H9 (cell line): Measurements from ENCODE around the gene XIRP2. TPM values are rescaled to one million over a fixed set of nuclear protein-coding genes. Genes with fewer than 3 reads are reported as not detected.

Experiments used
- DNase-seq: peaks from one replicate; pipeline ENCODE4 v3.0.0-alpha.2; 2017
- H2AFZ ChIP-seq: one replicate; pipeline ENCODE4 v1.6.1; 2013; ENCODE audit warnings: mild to moderate bottlenecking, low read length, control low read depth, moderate library complexity
- H2AK5ac ChIP-seq: 2 replicates; pipeline ENCODE4 v1.6.1; 2013; ENCODE audit warnings: low read length, control low read depth, mixed read lengths; ENCODE audit not compliant: insufficient read length
- H2BK120ac ChIP-seq: one replicate; pipeline ENCODE4 v1.6.1; 2013; ENCODE audit warnings: low read depth, mild to moderate bottlenecking, low read length, control low read depth, inconsistent platforms; ENCODE audit not compliant: poor library complexity, severe bottlenecking
- H2BK12ac ChIP-seq: 2 replicates; pipeline ENCODE4 v1.6.1; 2013; ENCODE audit warnings: low read length, control low read depth, mixed read lengths, low read depth; ENCODE audit not compliant: insufficient read length
- H2BK15ac ChIP-seq: 2 replicates; pipeline ENCODE4 v1.6.1; 2013; ENCODE audit warnings: low read depth, low read length, control low read depth
- H2BK20ac ChIP-seq: one replicate; pipeline ENCODE4 v1.6.1; 2013; ENCODE audit warnings: low read depth, mild to moderate bottlenecking, low read length, control low read depth, inconsistent platforms; ENCODE audit not compliant: poor library complexity, severe bottlenecking
- H2BK5ac ChIP-seq: 2 replicates; pipeline ENCODE4 v1.6.1; 2013; ENCODE audit warnings: low read length, control low read depth, mixed read lengths; ENCODE audit not compliant: insufficient read length
- H3K14ac ChIP-seq: 2 replicates; pipeline ENCODE4 v1.6.1; 2013; ENCODE audit warnings: low read length, control low read depth; ENCODE audit not compliant: insufficient read depth
- H3K18ac ChIP-seq: 2 replicates; pipeline ENCODE4 v1.6.1; 2013; ENCODE audit warnings: low read depth, mild to moderate bottlenecking, mixed read lengths, low read length, control low read depth; ENCODE audit not compliant: insufficient read length
- H3K23ac ChIP-seq: 2 replicates; pipeline ENCODE4 v1.6.1; 2013; ENCODE audit warnings: low read length, control low read depth, mixed read lengths, low read depth; ENCODE audit not compliant: insufficient read length
- H3K23me2 ChIP-seq: 2 replicates; pipeline ENCODE4 v1.6.1; 2013; ENCODE audit warnings: low read depth, mild to moderate bottlenecking, mixed read lengths, low read length, control low read depth; ENCODE audit not compliant: insufficient read length, poor library complexity, severe bottlenecking
- H3K27ac ChIP-seq: 2 replicates; pipeline ENCODE4 v1.5.1; 2013; ENCODE audit warnings: low read length, control low read depth, mixed read lengths, low read depth; ENCODE audit not compliant: insufficient read length
- H3K27me3 ChIP-seq: 2 replicates; pipeline ENCODE4 v1.6.1; 2013; ENCODE audit warnings: low read length, control low read depth, inconsistent platforms; ENCODE audit not compliant: insufficient read depth
- H3K4ac ChIP-seq: 2 replicates; pipeline ENCODE4 v1.6.1; 2013; ENCODE audit warnings: low read depth, mild to moderate bottlenecking, control low read depth, inconsistent platforms, low read length, moderate library complexity
- H3K4me1 ChIP-seq: 2 replicates; pipeline ENCODE4 v1.6.1; 2013; ENCODE audit warnings: low read length, control low read depth, inconsistent platforms; ENCODE audit not compliant: insufficient read depth
- H3K4me2 ChIP-seq: 2 replicates; pipeline ENCODE4 v1.6.1; 2013; ENCODE audit warnings: low read length, control low read depth, mixed read lengths; ENCODE audit not compliant: insufficient read length, insufficient read depth
- H3K56ac ChIP-seq: 2 replicates; pipeline ENCODE4 v1.6.1; 2013; ENCODE audit warnings: low read depth, mild to moderate bottlenecking, mixed read lengths, low read length, control low read depth; ENCODE audit not compliant: insufficient read length
- H3K79me1 ChIP-seq: 2 replicates; pipeline ENCODE4 v1.6.1; 2013; ENCODE audit warnings: low read depth, mild to moderate bottlenecking, moderate library complexity, low read length, control low read depth, inconsistent platforms; ENCODE audit not compliant: insufficient read depth, poor library complexity, severe bottlenecking
- H3K79me2 ChIP-seq: 2 replicates; pipeline ENCODE4 v1.6.1; 2013; ENCODE audit warnings: low read length, control low read depth, inconsistent platforms; ENCODE audit not compliant: insufficient read depth
- H3K9ac ChIP-seq: 2 replicates; pipeline ENCODE4 v1.6.1; 2013; ENCODE audit warnings: low read length, control low read depth, mixed read lengths; ENCODE audit not compliant: insufficient read length; ENCODE audit errors: extremely low read depth
- H3K9me3 ChIP-seq: one replicate; pipeline ENCODE4 v1.6.1; 2013; ENCODE audit warnings: low read depth, low read length, inconsistent platforms; ENCODE audit not compliant: control insufficient read depth
- H3T11ph ChIP-seq: one replicate; pipeline ENCODE4 v1.6.1; 2013; ENCODE audit warnings: mild to moderate bottlenecking, low read length, control low read depth, inconsistent platforms
- H4K20me1 ChIP-seq: one replicate; pipeline ENCODE4 v1.6.1; 2013; ENCODE audit not compliant: control insufficient read depth, insufficient read length, insufficient read depth
- H4K5ac ChIP-seq: 2 replicates; pipeline ENCODE4 v1.6.1; 2013; ENCODE audit warnings: low read depth, mild to moderate bottlenecking, mixed read lengths, low read length, control low read depth; ENCODE audit not compliant: insufficient read length
- H4K8ac ChIP-seq: replicated peaks from 2 replicates; pipeline ENCODE4 v1.6.1; 2013; ENCODE audit warnings: low read length, control low read depth, mixed read lengths, low read depth; ENCODE audit not compliant: insufficient read length
- H4K91ac ChIP-seq: 2 replicates; pipeline ENCODE4 v1.6.1; 2013; ENCODE audit warnings: low read depth, mild to moderate bottlenecking, moderate library complexity, mixed read lengths, low read length, control low read depth; ENCODE audit not compliant: insufficient read length
- H3K27ac Mint-ChIP-seq, 3 experiments: 2 replicates in 2 of 3; 3 replicates in 1 of 3; pipeline ENCODE4 v1.8.0; 2020 to 2021; ENCODE audit warnings: mixed read lengths in 3 of 3, mild to moderate bottlenecking in 1 of 3, moderate library complexity in 1 of 3
- H3K27me3 Mint-ChIP-seq: 2 replicates; pipeline ENCODE4 v1.8.0; 2021; ENCODE audit warnings: low read depth, mild to moderate bottlenecking, moderate library complexity, mixed read lengths
- H3K36me3 Mint-ChIP-seq, 3 experiments: 2 replicates in 2 of 3; 3 replicates in 1 of 3; pipeline ENCODE4 v1.8.0; 2020 to 2021; ENCODE audit warnings: low read depth in 3 of 3, mixed read lengths in 3 of 3; ENCODE audit not compliant: insufficient read depth in 1 of 3
- H3K4me1 Mint-ChIP-seq, 2 experiments: 2 replicates each; pipeline ENCODE4 v1.8.0; 2020; ENCODE audit warnings: mixed read lengths in 2 of 2
- H3K4me3 Mint-ChIP-seq, 2 experiments: 2 replicates in 1 of 2; 3 replicates in 1 of 2; pipeline ENCODE4 v1.8.0; 2020 to 2021; ENCODE audit warnings: mild to moderate bottlenecking in 2 of 2, mixed read lengths in 2 of 2, moderate library complexity in 1 of 2
- H3K9me3 Mint-ChIP-seq, 2 experiments: 2 replicates in 1 of 2; 3 replicates in 1 of 2; pipeline ENCODE4 v1.8.0; 2020; ENCODE audit warnings: mild to moderate bottlenecking in 2 of 2, mixed read lengths in 2 of 2, moderate library complexity in 1 of 2
- CTCF ChIP-seq: fragments of 200-600 bp; sonication (generic); conservative IDR thresholded peaks from 3 replicates; pipeline ENCODE4 v1.8.0; 2021; ENCODE audit warnings: antibody characterized with exemption, mild to moderate bottlenecking
- WGBS: extraction: QIAGEN DNeasy Blood & Tissue Kit; methylation state at CpG from one replicate; pipeline ENCODE4 v1.1.7; 2013; ENCODE audit warnings: missing lambda C conversion rate, low lambda C conversion rate, mixed read lengths; ENCODE audit not compliant: insufficient read length; ENCODE audit errors: extremely low coverage; 5-methylcytosine and 5-hydroxymethylcytosine counted together
- total RNA-seq: library from RNA; stranded (reverse); gene quantifications from 2 replicates; pipeline ENCODE4 v1.2.1, GENCODE V29; 2021

XIRP2 gene
- total RNA-seq, 1 experiment from 2014 or later, result 0.07 TPM

- Histone ChIP-seq H2BK20ac (no peak overlapping the region), H2BK15ac (no peak overlapping the region), H3K4ac (no peak overlapping the region), H2AFZ (no peak overlapping the region), H3K27ac (no peak overlapping the region), H2BK5ac (no peak overlapping the region), H3K9me3 (no peaks in the 10 kb centered on the region), H3K79me1 (no peaks in the 10 kb centered on the region), H4K5ac (no peak overlapping the region), H2BK12ac (no peak overlapping the region), H3K79me2 (no peaks in the 10 kb centered on the region), H3K56ac (no peak overlapping the region), H3K14ac (no peak overlapping the region), H3K23ac (no peak overlapping the region), H3K4me2 (no peak overlapping the region), H3K27me3 (no peaks in the 10 kb centered on the region), H2BK120ac (no peak overlapping the region), H3K4me1 (peaks cover 3% of the 10 kb centered on the region; the same call in 1 of the 2 replicates), H3K18ac (no peak overlapping the region), H4K91ac (no peak overlapping the region), H4K8ac (no peak overlapping the region), H2AK5ac (no peak overlapping the region), H3K9ac (no peak overlapping the region), H3K23me2 (no peaks in the 10 kb centered on the region), H4K20me1 (no peaks in the 10 kb centered on the region), H3T11ph (no peak overlapping the region)
- Mint-ChIP-seq H3K27me3 (no peaks in the 10 kb centered on the region), H3K4me1 (peaks cover 14 to 15% of the 10 kb centered on the region in 2 experiments), H3K9me3 (no peaks in the 10 kb centered on the region), H3K4me3 (no peak overlapping the region), H3K36me3 (no peaks in the 10 kb centered on the region), H3K27ac (peak overlapping the region in 2 of 3 experiments; percentile 33 to 93; a peak in 4 of 7 replicates)
- no peak for DNase-seq
- no CpG with 5 or more reads among the region's 2 CpGs for WGBS
- TF ChIP-seq CTCF, result no peak
These were observed 47.1 kb upstream of the XIRP2 start for GRCh38 chr2:166841152-166841551.
